HG03571 (cell line): Measurements from ENCODE around the gene ZDHHC11.
"Not testable (repeated sequence)": the region's sequence is repeated elsewhere in the genome, so short reads cannot be mapped to it uniquely, and the experiment has no call there.

Source experiments
- ATAC-seq: cut with Tn5 transposase; IDR thresholded peaks from one replicate; pipeline ENCODE4 v1.9.1; 2021; ENCODE audit not compliant: unreplicated experiment

Gene ZDHHC11

GRCh38 chr5:763998-764781 is 86.6 kb downstream of the ZDHHC11 start:
- ATAC-seq = no peak

- no peak for ATAC-seq
Measured at GRCh38 chr5:763397-763796, 87.4 kb downstream of the ZDHHC11 start.

GRCh38 chr5:762996-763395 is 87.8 kb downstream of the ZDHHC11 start:
- ATAC-seq = not testable (repeated sequence)

- ATAC-seq = no peak
Measured at GRCh38 chr5:761854-762710, 88.7 kb downstream of the ZDHHC11 start.

GRCh38 chr5:761059-761771 is 89.6 kb downstream of the ZDHHC11 start:
- no peak for ATAC-seq

- no peak for ATAC-seq
Measured at GRCh38 chr5:760363-761058, 90.3 kb downstream of the ZDHHC11 start.

GRCh38 chr5:759781-760362 is 90.9 kb downstream of the ZDHHC11 start:
- ATAC-seq = no peak

- no peak for ATAC-seq
Measured at GRCh38 chr5:759111-759751, 91.6 kb downstream of the ZDHHC11 start.

- no peak for ATAC-seq
Measured at GRCh38 chr5:758698-759053, 92.1 kb downstream of the ZDHHC11 start.

GRCh38 chr5:757931-758697 is 92.7 kb downstream of the ZDHHC11 start:
- ATAC-seq = no peak

GRCh38 chr5:757346-757930 is 93.3 kb downstream of the ZDHHC11 start:
- no peak for ATAC-seq

- ATAC-seq = no peak
Measured at GRCh38 chr5:756865-757345, 93.9 kb downstream of the ZDHHC11 start.

GRCh38 chr5:756171-756570 is 94.6 kb downstream of the ZDHHC11 start:
- ATAC-seq = no peak

GRCh38 chr5:754143-754632 is 96.6 kb downstream of the ZDHHC11 start:
- ATAC-seq = not testable (repeated sequence)

GRCh38 chr5:753567-754142 is 97.1 kb downstream of the ZDHHC11 start:
- ATAC-seq = not testable (repeated sequence)

GRCh38 chr5:752532-753115 is 98.2 kb downstream of the ZDHHC11 start:
- not testable (repeated sequence) for ATAC-seq

- ATAC-seq = not testable (repeated sequence)
Measured at GRCh38 chr5:751992-752391, 98.8 kb downstream of the ZDHHC11 start.

GRCh38 chr5:751496-751895 is 99.3 kb downstream of the ZDHHC11 start:
- ATAC-seq = no peak
